GM06990 (cell line): ENCODE data around the gene KIF21A.

Experiments
- DNase-seq: peaks from one replicate; pipeline ENCODE4 v3.0.0-alpha.2; 2011; ENCODE audit not compliant: insufficient read length; ENCODE audit errors: extremely low read depth
- H3K27me3 ChIP-seq: replicated peaks from 2 replicates; pipeline ENCODE4 v1.6.0; 2011; ENCODE audit warnings: low read length; ENCODE audit not compliant: control insufficient read depth, insufficient read depth
- H3K36me3 ChIP-seq: 2 replicates; pipeline ENCODE4 v1.5.1; 2011; ENCODE audit warnings: low read length; ENCODE audit not compliant: control insufficient read depth, insufficient read depth
- H3K4me3 ChIP-seq: replicated peaks from 2 replicates; pipeline ENCODE4 v1.5.1; 2011; ENCODE audit warnings: low read depth, mild to moderate bottlenecking, control low read depth, low read length
- CTCF ChIP-seq: IDR thresholded peaks from 2 replicates; pipeline ENCODE4 v1.5.1; 2011; ENCODE audit warnings: low read length, control low read depth, mild to moderate bottlenecking, inconsistent platforms; ENCODE audit not compliant: insufficient read depth, poor library complexity, severe bottlenecking

The KIF21A gene

GRCh38 chr12:39329876-39330275, 113.0 kb downstream of the KIF21A start:
- Histone ChIP-seq H3K4me3 (no peak overlapping the region), H3K36me3 (peaks cover 2% of the 10 kb centered on the region; the same call in 1 of the 2 replicates)

GRCh38 chr12:39329018-39329417, 113.9 kb downstream of the KIF21A start:
- Histone ChIP-seq H3K4me3 (no peak overlapping the region), H3K36me3 (peaks cover 2% of the 10 kb centered on the region; the same call in 1 of the 2 replicates), H3K27me3 (no peaks in the 10 kb centered on the region)
- no peak for DNase-seq
- no peak for TF ChIP-seq CTCF

More at GRCh38 chr12:39329876-39330275, 113.0 kb downstream of the KIF21A start:
- H3K27me3 ChIP-seq = no peaks in the 10 kb centered on the region
- DNase-seq = no peak
- no peak for TF ChIP-seq CTCF

GRCh38 chr12:39327965-39328364, 115.0 kb downstream of the KIF21A start:
- peaks cover 2% of the 10 kb centered on the region; the same call in 1 of the 2 replicates for H3K36me3 ChIP-seq

GRCh38 chr12:39327510-39327909, 115.4 kb downstream of the KIF21A start:
- DNase-seq = no peak
- Histone ChIP-seq H3K27me3 (no peaks in the 10 kb centered on the region), H3K36me3 (no peaks in the 10 kb centered on the region; the same call in 1 of the 2 replicates), H3K4me3 (no peak overlapping the region)
- TF ChIP-seq CTCF = no peak

More at GRCh38 chr12:39327965-39328364, 115.0 kb downstream of the KIF21A start:
- Histone ChIP-seq H3K4me3 (no peak overlapping the region), H3K27me3 (no peaks in the 10 kb centered on the region)
- DNase-seq = no peak
- no peak for TF ChIP-seq CTCF

- H3K4me3 ChIP-seq = no peak overlapping the region
- H3K36me3 ChIP-seq = no peaks in the 10 kb centered on the region; the same call in 1 of the 2 replicates
- no peak for TF ChIP-seq CTCF
- H3K27me3 ChIP-seq = no peaks in the 10 kb centered on the region
- no peak for DNase-seq
These were observed 123.7 kb downstream of the KIF21A start for GRCh38 chr12:39319180-39319579.

GRCh38 chr12:39314547-39314946, 128.4 kb downstream of the KIF21A start:
- H3K27me3 ChIP-seq = no peaks in the 10 kb centered on the region
- TF ChIP-seq CTCF = no peak
- no peak overlapping the region for H3K4me3 ChIP-seq
- H3K36me3 ChIP-seq = no peaks in the 10 kb centered on the region; the same call in 1 of the 2 replicates
- no peak for DNase-seq
